Keratinocyte (primary cell): ENCODE data around the gene FCF1. TPM values are rescaled to one million over a fixed set of nuclear protein-coding genes. Genes with fewer than 3 reads are reported as not detected.

Source experiments
- DNase-seq: peaks from one replicate; pipeline ENCODE4 v3.0.0-alpha.2; 2011; ENCODE audit warnings: low read depth, missing footprints, low spot score
- FAIRE-seq: peaks from 2 replicates; lab custom pipeline; 2011; peaks lifted over from hg19 to GRCh38; lab: Jason Lieb, UNC
- H2AFZ ChIP-seq: 2 replicates; pipeline ENCODE4 v1.6.0; 2012; ENCODE audit warnings: low read length, control low read depth, inconsistent platforms; ENCODE audit not compliant: control insufficient read depth
- H3K27ac ChIP-seq: 2 replicates; pipeline ENCODE4 v1.5.1; 2011; ENCODE audit warnings: low read length; ENCODE audit not compliant: control insufficient read depth, insufficient read depth
- H3K27me3 ChIP-seq: 3 replicates; pipeline ENCODE4 v1.6.0; 2011; ENCODE audit warnings: low read length; ENCODE audit not compliant: control insufficient read depth, insufficient read depth; ENCODE audit errors: extremely low read depth
- H3K36me3 ChIP-seq, 2 experiments: 2 replicates in 1 of 2; 3 replicates in 1 of 2; pipeline ENCODE4 v1.5.1; 2011; ENCODE audit warnings: low read length in 2 of 2, mild to moderate bottlenecking in 1 of 2; ENCODE audit not compliant: control insufficient read depth in 2 of 2, insufficient read depth in 2 of 2; ENCODE audit errors: extremely low read depth in 1 of 2
- H3K4me1 ChIP-seq: 3 replicates; pipeline ENCODE4 v1.5.1; 2011; ENCODE audit warnings: low read length; ENCODE audit not compliant: control insufficient read depth, insufficient read depth; ENCODE audit errors: extremely low read depth
- H3K4me2 ChIP-seq: 3 replicates; pipeline ENCODE4 v1.6.0; 2011; ENCODE audit warnings: low read depth, low read length; ENCODE audit not compliant: control insufficient read depth, insufficient read depth; ENCODE audit errors: extremely low read depth
- H3K4me3 ChIP-seq, 3 experiments: fragments of 200-600 bp in 1 of 3; sonication (generic) in 1 of 3; 2 replicates in 2 of 3; 3 replicates in 1 of 3; pipeline ENCODE4 v1.5.1; 2011 to 2016; ENCODE audit warnings: low read length in 3 of 3, mild to moderate bottlenecking in 3 of 3, control low read depth in 2 of 3, inconsistent platforms in 1 of 3, low read depth in 1 of 3, mixed read lengths in 1 of 3, mixed run types in 1 of 3, moderate library complexity in 1 of 3; ENCODE audit not compliant: control insufficient read depth in 2 of 3, insufficient read depth in 2 of 3; ENCODE audit errors: extremely low read depth in 1 of 3
- H3K79me2 ChIP-seq: 2 replicates; pipeline ENCODE4 v1.6.0; 2012; ENCODE audit warnings: low read length; ENCODE audit not compliant: control insufficient read depth, insufficient read depth
- H3K9ac ChIP-seq: 3 replicates; pipeline ENCODE4 v1.6.0; 2011; ENCODE audit warnings: low read length; ENCODE audit not compliant: control insufficient read depth, insufficient read depth; ENCODE audit errors: extremely low read depth
- H3K9me1 ChIP-seq: 3 replicates; pipeline ENCODE4 v1.6.0; 2011; ENCODE audit warnings: low read length; ENCODE audit not compliant: control insufficient read depth, insufficient read depth; ENCODE audit errors: extremely low read depth
- H3K9me3 ChIP-seq: 2 replicates; pipeline ENCODE4 v1.5.1; 2012; ENCODE audit warnings: low read depth, low read length; ENCODE audit not compliant: control insufficient read depth
- H4K20me1 ChIP-seq: 3 replicates; pipeline ENCODE4 v1.6.0; 2011; ENCODE audit warnings: low read length; ENCODE audit not compliant: control insufficient read depth, insufficient read depth; ENCODE audit errors: extremely low read depth
- EZH2 ChIP-seq: IDR thresholded peaks from one replicate; pipeline ENCODE4 v1.6.1; 2012; ENCODE audit warnings: inconsistent platforms, mild to moderate bottlenecking, low read length, moderate library complexity
- dilution Hi-C: fragments of 300-500 bp; cut with MboI; formaldehyde crosslinking; loops from one replicate; pipeline ENCODE4 v1.7.0; 2020; ENCODE audit warnings: low sequenced_read_pairs; ENCODE audit not compliant: extremely low pct_ligation_motif_present
- polyA plus RNA-seq, 5 experiments: library from polyadenylated mRNA; depleted of rRNA in 3 of 5; stranded (reverse) in 3 of 5; stranded (forward) in 1 of 5; unstranded in 1 of 5; fragments of >200 nt; gene quantifications; 1 replicate in 1 of 5; 2 replicates in 3 of 5; 3 replicates in 1 of 5; pipeline versions ENCODE4 v1.2.1 to v1.2.3, GENCODE V29; 2011 to 2012; ENCODE audit warnings: missing spikeins in 2 of 5, low read depth in 1 of 5, low replicate concordance in 1 of 5
- TF ChIP-seq, protein P1 (sequence below), 3 experiments: IDR thresholded peaks in 1 of 3; conservative IDR thresholded peaks in 1 of 3; optimal IDR thresholded peaks in 1 of 3; 2 replicates in 2 of 3; 3 replicates in 1 of 3; pipeline versions ENCODE3 to v1.5.1; 2011; ENCODE audit warnings: low read length in 3 of 3, mild to moderate bottlenecking in 3 of 3, moderate library complexity in 2 of 3, control low read depth in 1 of 3, inconsistent platforms in 1 of 3; ENCODE audit not compliant: insufficient read depth in 2 of 3; ENCODE audit errors: extremely low read depth in 1 of 3

Gene FCF1
- polyA plus RNA-seq, 1 donor (not counting 4 experiments of a cell fraction or from before 2014, with no cell fraction given), result 86.8 TPM

DNA sequence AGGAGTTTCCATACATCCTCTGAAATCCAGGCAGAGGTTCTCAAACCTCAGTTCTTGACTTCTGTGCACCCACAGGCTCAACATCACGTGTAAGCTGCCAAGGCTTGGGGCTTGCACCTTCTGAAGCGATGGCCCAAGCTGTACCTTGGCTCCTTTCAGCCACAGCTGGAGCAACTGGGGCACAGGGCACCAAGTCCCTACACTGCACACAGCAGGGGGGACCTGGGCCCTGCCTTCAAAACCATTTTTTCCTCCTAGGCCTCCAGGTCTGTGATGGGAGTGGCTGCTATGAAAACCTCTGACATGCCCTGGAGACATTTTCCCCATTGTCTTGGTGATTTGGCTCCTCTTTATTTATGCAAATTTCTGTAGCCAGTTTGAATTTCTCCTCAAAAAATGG lies 10.7 kb upstream of the FCF1 start:
- H3K4me1 ChIP-seq, result peaks cover 26% of the 10 kb centered on the region
- FAIRE-seq (no peak), DNase-seq (no peak)
- no peak overlapping the region for H3K27ac ChIP-seq
- H3K9me3 ChIP-seq, result peaks cover 5% of the 10 kb centered on the region
- peaks cover 81% of the 10 kb centered on the region for H3K79me2 ChIP-seq
- H3K4me2 ChIP-seq, result no peak overlapping the region
- peaks cover 2% of the 10 kb centered on the region for H3K9me1 ChIP-seq
- peaks cover 6% of the 10 kb centered on the region for H4K20me1 ChIP-seq
- no peak overlapping the region for H3K4me3 ChIP-seq
- dilution Hi-C loops, result no loop called here
- peaks cover 1 to 12% of the 10 kb centered on the region in 2 experiments for H3K36me3 ChIP-seq
- no peak for TF ChIP-seq EZH2
- TF ChIP-seq, protein P1, sequence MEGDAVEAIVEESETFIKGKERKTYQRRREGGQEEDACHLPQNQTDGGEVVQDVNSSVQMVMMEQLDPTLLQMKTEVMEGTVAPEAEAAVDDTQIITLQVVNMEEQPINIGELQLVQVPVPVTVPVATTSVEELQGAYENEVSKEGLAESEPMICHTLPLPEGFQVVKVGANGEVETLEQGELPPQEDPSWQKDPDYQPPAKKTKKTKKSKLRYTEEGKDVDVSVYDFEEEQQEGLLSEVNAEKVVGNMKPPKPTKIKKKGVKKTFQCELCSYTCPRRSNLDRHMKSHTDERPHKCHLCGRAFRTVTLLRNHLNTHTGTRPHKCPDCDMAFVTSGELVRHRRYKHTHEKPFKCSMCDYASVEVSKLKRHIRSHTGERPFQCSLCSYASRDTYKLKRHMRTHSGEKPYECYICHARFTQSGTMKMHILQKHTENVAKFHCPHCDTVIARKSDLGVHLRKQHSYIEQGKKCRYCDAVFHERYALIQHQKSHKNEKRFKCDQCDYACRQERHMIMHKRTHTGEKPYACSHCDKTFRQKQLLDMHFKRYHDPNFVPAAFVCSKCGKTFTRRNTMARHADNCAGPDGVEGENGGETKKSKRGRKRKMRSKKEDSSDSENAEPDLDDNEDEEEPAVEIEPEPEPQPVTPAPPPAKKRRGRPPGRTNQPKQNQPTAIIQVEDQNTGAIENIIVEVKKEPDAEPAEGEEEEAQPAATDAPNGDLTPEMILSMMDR (optimal IDR thresholded peaks at IDR 0.05 in 1 of 3, IDR thresholded peaks at IDR 0.05 in 1 of 3, conservative IDR thresholded peaks at IDR 0.05 in 1 of 3; ENCODE audit: extremely low read depth in 1 of 3, insufficient read depth in 2 of 3, low read length in 3 of 3), result no peak
- no peaks in the 10 kb centered on the region for H3K27me3 ChIP-seq
- H2AFZ ChIP-seq, result no peak overlapping the region
- H3K9ac ChIP-seq, result no peak overlapping the region

DNA sequence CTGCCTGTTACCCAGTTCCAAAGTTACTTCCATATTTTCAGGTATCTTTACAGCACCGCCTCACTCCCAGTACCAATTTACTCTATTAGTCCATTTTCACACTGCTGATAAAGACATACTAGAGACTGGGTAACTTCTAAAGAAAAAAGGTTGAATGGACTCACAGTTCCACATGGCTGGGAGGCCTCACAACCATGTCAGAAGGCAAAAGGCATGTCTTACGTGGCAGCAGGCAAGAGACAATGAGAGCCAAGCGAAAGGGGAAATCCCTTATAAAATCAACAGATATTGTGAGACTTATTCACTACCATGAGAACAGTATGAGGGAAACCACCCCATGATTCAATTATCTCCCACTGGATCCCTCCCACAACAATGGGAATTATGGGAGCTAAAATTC lies 9.9 kb upstream of the FCF1 start:
- no peak for FAIRE-seq

More for the DNA sequence above, 9.9 kb upstream of the FCF1 start:
- H3K9me1 ChIP-seq, result peaks cover 2% of the 10 kb centered on the region
- H3K9ac ChIP-seq, result no peak overlapping the region
- H3K4me3 ChIP-seq, result no peak overlapping the region
- H3K36me3 ChIP-seq, result peaks cover 1 to 5% of the 10 kb centered on the region in 2 experiments
- dilution Hi-C loops, result no loop called here
- TF ChIP-seq, protein P1 (optimal IDR thresholded peaks at IDR 0.05 in 1 of 3, IDR thresholded peaks at IDR 0.05 in 1 of 3, conservative IDR thresholded peaks at IDR 0.05 in 1 of 3; ENCODE audit: extremely low read depth in 1 of 3, insufficient read depth in 2 of 3, low read length in 3 of 3), result no peak
- no peak for TF ChIP-seq EZH2
- no peak for DNase-seq
- H3K27ac ChIP-seq, result no peak overlapping the region
- H4K20me1 ChIP-seq, result peaks cover 6% of the 10 kb centered on the region
- no peak overlapping the region for H2AFZ ChIP-seq
- peaks cover 80% of the 10 kb centered on the region for H3K79me2 ChIP-seq
- H3K9me3 ChIP-seq, result peaks cover 5% of the 10 kb centered on the region
- H3K4me1 ChIP-seq, result peaks cover 19% of the 10 kb centered on the region
- H3K4me2 ChIP-seq, result no peak overlapping the region
- no peaks in the 10 kb centered on the region for H3K27me3 ChIP-seq
